CD4-positive, alpha-beta T cell (primary cell): ENCODE measurements around the gene ASTN2. TPM values are rescaled to one million over a fixed set of nuclear protein-coding genes. Genes with fewer than 3 reads are reported as not detected.

ENCODE experiments used
- ATAC-seq: fragments of 200-7000 bp; cut with Tn5 transposase; one replicate; pipeline ENCODE4 v1.10.0; 2022; ENCODE audit warnings: mild to moderate bottlenecking; ENCODE audit not compliant: poor library complexity
- CTCF ChIA-PET: fragments of 350-600 bp; sonication (Branson Sonifier 250); formaldehyde crosslinking; loops from one replicate; lab custom pipeline; 2021; ENCODE audit warnings: antibody characterized with exemption, inconsistent platforms; lab: Charles Lee
- POLR2A ChIA-PET: fragments of 350-600 bp; sonication (Branson Sonifier 250); formaldehyde crosslinking; loops from one replicate; lab custom pipeline; 2021; ENCODE audit warnings: antibody characterized with exemption, inconsistent platforms; lab: Charles Lee
- DNase-seq, 14 experiments: peaks; one replicate each; pipeline ENCODE4 v3.0.0-alpha.2; 2013 to 2020; ENCODE audit warnings: mixed read lengths in 2 of 14
- H3K27ac ChIP-seq, 2 donors: one replicate each; pipeline versions ENCODE4 v1.5.1 to v1.7.0; 2013; ENCODE audit warnings: low read length in 2 of 2, low read depth in 1 of 2, mild to moderate bottlenecking in 1 of 2
- H3K27me3 ChIP-seq, 2 experiments: 1 replicate in 1 of 2; 2 replicates in 1 of 2; pipeline versions ENCODE4 v1.6.1 to v1.7.0; 2013; ENCODE audit warnings: low read length in 2 of 2, control low read depth in 1 of 2, mild to moderate bottlenecking in 1 of 2, moderate library complexity in 1 of 2; ENCODE audit not compliant: insufficient read depth in 2 of 2, control insufficient read depth in 1 of 2
- H3K36me3 ChIP-seq: one replicate; pipeline ENCODE4 v1.6.1; 2013; ENCODE audit warnings: low read length, control low read depth; ENCODE audit not compliant: insufficient read depth
- H3K4me1 ChIP-seq: one replicate; pipeline ENCODE4 v1.6.1; 2013; ENCODE audit warnings: low read length, control low read depth; ENCODE audit not compliant: insufficient read depth
- H3K4me3 ChIP-seq: one replicate; pipeline ENCODE4 v1.5.1; 2013; ENCODE audit warnings: mild to moderate bottlenecking, low read length, moderate library complexity
- H3K9me3 ChIP-seq, 2 experiments: 1 replicate in 1 of 2; 2 replicates in 1 of 2; pipeline versions ENCODE4 v1.6.1 to v1.7.0; 2013; ENCODE audit warnings: low read length in 2 of 2, mild to moderate bottlenecking in 2 of 2, control low read depth in 1 of 2, moderate library complexity in 1 of 2; ENCODE audit not compliant: control insufficient read depth in 1 of 2, insufficient read depth in 1 of 2
- H3K27ac Mint-ChIP-seq: one replicate; pipeline ENCODE4 v1.8.0; 2020; ENCODE audit warnings: mixed read lengths
- H3K27me3 Mint-ChIP-seq: one replicate; pipeline ENCODE4 v1.8.0; 2021; ENCODE audit warnings: mixed read lengths
- H3K36me3 Mint-ChIP-seq: one replicate; pipeline ENCODE4 v1.8.0; 2021; ENCODE audit warnings: low read depth, mixed read lengths
- H3K4me1 Mint-ChIP-seq: one replicate; pipeline ENCODE4 v1.8.0; 2021; ENCODE audit warnings: low read depth, mixed read lengths
- H3K4me3 Mint-ChIP-seq: one replicate; pipeline ENCODE4 v1.8.0; 2020; ENCODE audit warnings: mild to moderate bottlenecking, mixed read lengths
- H3K9me3 Mint-ChIP-seq: one replicate; pipeline ENCODE4 v1.8.0; 2020; ENCODE audit warnings: mixed read lengths
- CTCF ChIP-seq: fragments of 200-600 bp; IDR thresholded peaks from one replicate; pipeline ENCODE4 v1.8.0; 2022; ENCODE audit warnings: antibody characterized with exemption, mild to moderate bottlenecking
- intact Hi-C, 2 experiments: fragments of 100-400 bp; cut with DNase I in 1 of 2; cut with micrococcal nuclease in 1 of 2; formaldehyde crosslinking; loops; one replicate each; pipeline versions ENCODE4 v1.15.1 to v1.9.0; 2023 to 2025; cut with DNase I, micrococcal nuclease
- total RNA-seq, 174 experiments: library from RNA in 2 of 174; stranded (reverse) in 2 of 174; gene quantifications; one replicate each; pipeline ENCODE4 v1.2.3 and lab custom pipeline; 2021 to 2026

ASTN2 gene
- total RNA-seq, 2 experiments from 2014 or later = 2.3 to 2.4 TPM

GRCh38 chr9:117403848-117404247 is 11.0 kb downstream of the ASTN2 start:
- H3K9me3 ChIP-seq = peaks cover 0 to 5% of the 10 kb centered on the region in 2 experiments
- no peaks in the 10 kb centered on the region for H3K36me3 Mint-ChIP-seq
- ATAC-seq (no peak), DNase-seq (no peak)
- H3K4me3 Mint-ChIP-seq = no peak overlapping the region
- no peak overlapping the region for H3K27ac Mint-ChIP-seq
- no peaks in the 10 kb centered on the region for H3K27me3 ChIP-seq
- intact Hi-C loops = no loop called here
- ChIA-PET POLR2A (no interaction called here), CTCF (no interaction called here)
- H3K4me1 ChIP-seq = no peaks in the 10 kb centered on the region
- H3K4me3 ChIP-seq = no peak overlapping the region
- H3K4me1 Mint-ChIP-seq = no peaks in the 10 kb centered on the region
- TF ChIP-seq CTCF = no peak
- peaks cover 24% of the 10 kb centered on the region for H3K27me3 Mint-ChIP-seq
- no peak overlapping the region for H3K27ac ChIP-seq
- no peaks in the 10 kb centered on the region for H3K9me3 Mint-ChIP-seq
- H3K36me3 ChIP-seq = no peaks in the 10 kb centered on the region

DNA sequence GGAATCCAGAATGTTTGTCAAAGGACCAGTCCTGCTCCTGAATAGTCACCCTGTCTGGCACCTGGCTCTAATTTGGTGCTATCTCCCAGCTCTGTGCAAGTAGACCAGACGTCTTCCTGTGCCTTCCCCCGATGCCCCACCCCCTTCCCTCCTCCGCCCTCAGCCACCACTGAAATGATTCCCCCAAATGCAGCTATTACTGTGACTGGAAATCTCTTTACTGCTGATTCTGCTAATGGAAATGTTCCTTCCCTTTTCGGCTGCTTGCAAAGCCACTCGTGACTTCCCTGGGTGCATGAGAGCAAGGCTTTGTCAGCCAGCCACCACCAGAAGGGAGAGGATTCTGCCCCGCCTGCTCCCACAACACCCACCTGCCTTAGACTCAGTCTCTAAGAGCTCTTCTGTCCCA is 11.4 kb downstream of the ASTN2 start:
- CTCF ChIA-PET = no interaction called here
- H3K4me1 Mint-ChIP-seq = no peaks in the 10 kb centered on the region

DNA sequence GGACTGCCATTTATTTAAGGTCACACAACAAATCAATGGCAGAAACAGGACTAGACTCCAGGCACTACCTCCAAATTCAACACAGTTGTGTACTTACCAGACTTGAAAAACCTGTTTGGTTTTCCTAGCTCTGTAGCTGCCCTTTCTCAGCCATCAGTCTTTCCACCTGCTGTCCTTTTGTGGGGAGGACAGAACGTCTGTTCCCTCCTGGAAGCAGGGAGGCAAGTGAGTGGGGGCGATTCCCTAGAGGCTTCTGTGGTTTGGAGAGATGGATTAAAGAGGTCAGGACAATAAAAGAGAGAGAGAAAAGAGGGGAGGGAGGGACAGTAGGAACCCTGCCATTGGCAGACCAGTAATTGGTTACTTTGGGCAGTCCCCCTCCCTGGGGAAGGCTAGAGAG is 14.7 kb downstream of the ASTN2 start:
- Histone ChIP-seq H3K27me3 (no peaks in the 10 kb centered on the region), H3K4me1 (no peaks in the 10 kb centered on the region), H3K9me3 (peaks cover 0 to 8% of the 10 kb centered on the region in 2 experiments), H3K36me3 (no peaks in the 10 kb centered on the region), H3K4me3 (no peak overlapping the region), H3K27ac (no peak overlapping the region)
- Mint-ChIP-seq H3K9me3 (no peaks in the 10 kb centered on the region), H3K27me3 (peaks cover 6% of the 10 kb centered on the region), H3K36me3 (no peaks in the 10 kb centered on the region), H3K27ac (no peak overlapping the region), H3K4me1 (no peaks in the 10 kb centered on the region), H3K4me3 (no peak overlapping the region)
- no peak for ATAC-seq
- TF ChIP-seq CTCF = no peak
- POLR2A ChIA-PET = no interaction called here
- no peak for DNase-seq
- CTCF ChIA-PET = no interaction called here
- intact Hi-C loops = no loop called here

More for the DNA sequence above, 11.4 kb downstream of the ASTN2 start:
- no peaks in the 10 kb centered on the region for H3K27me3 ChIP-seq
- POLR2A ChIA-PET = no interaction called here
- H3K9me3 ChIP-seq = peaks cover 0 to 8% of the 10 kb centered on the region in 2 experiments
- H3K9me3 Mint-ChIP-seq = no peaks in the 10 kb centered on the region
- DNase-seq (no peak), ATAC-seq (no peak)
- no peaks in the 10 kb centered on the region for H3K4me1 ChIP-seq
- no peak overlapping the region for H3K4me3 Mint-ChIP-seq
- no peaks in the 10 kb centered on the region for H3K36me3 Mint-ChIP-seq
- H3K36me3 ChIP-seq = no peaks in the 10 kb centered on the region
- no peak overlapping the region for H3K27ac Mint-ChIP-seq
- intact Hi-C loops = no loop called here
- H3K27me3 Mint-ChIP-seq = peaks cover 20% of the 10 kb centered on the region
- TF ChIP-seq CTCF = no peak
- no peak overlapping the region for H3K4me3 ChIP-seq
- no peak overlapping the region for H3K27ac ChIP-seq
